Amniotic epithelial cell (primary cell): ENCODE measurements around the gene CREBL2.

ENCODE experiments used
- DNase-seq: peaks from one replicate; pipeline ENCODE4 v3.0.0-alpha.2; 2010; ENCODE audit warnings: low read depth

The CREBL2 gene

DNA sequence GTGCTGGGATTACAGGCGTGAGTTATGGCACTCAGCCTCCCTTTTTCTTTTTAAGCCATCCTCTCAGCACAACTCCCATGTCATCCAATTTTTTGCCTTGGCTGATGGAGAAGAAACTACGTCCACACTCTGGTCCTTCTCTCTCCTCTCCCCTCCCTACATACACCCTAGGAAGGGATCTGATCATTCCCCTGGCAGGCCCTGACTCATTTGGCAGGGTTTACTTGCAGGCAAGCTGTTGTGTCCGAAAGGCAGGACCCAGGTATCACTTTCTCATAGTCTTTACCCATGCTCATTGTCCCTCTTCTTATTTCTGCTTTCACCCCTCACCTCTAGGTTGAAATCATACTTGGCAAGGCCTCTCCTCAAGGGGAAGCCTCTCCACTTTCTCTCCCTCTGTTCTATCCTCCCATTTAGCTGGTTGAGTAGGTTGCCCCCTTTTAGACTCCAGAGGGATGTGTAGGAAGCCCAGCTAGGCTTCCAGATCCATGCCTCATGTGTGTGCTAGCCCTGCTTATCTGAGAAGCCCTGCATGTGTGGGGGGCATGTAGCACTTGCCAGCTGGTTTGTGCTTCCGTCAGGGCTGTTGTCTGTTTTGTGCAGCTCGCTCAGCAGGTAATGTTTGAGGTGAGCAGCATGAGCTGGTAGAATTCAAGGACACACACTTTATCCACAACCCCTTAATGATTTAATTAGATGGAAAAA lies 69.5 kb downstream of the CREBL2 start:
- DNase-seq, result no peak

DNA sequence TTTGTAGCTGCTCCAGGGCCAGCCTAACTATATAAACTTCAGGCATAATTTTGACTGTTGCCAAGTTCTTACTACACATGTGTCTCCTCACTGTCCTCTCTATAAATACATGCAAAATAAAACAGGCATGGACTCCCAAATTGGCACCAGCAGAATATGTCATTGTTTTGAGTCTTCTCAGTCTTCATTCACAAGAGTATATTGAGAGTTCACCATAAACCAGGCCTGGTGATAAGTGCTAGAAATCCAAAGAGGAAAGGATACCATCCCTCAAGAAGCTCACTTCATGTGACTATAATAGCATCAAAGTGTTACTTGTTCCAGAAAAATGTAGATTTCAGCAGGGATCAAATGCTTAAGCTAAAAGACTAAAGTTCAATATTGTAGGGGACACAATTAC lies 70.6 kb downstream of the CREBL2 start:
- no peak for DNase-seq

DNA sequence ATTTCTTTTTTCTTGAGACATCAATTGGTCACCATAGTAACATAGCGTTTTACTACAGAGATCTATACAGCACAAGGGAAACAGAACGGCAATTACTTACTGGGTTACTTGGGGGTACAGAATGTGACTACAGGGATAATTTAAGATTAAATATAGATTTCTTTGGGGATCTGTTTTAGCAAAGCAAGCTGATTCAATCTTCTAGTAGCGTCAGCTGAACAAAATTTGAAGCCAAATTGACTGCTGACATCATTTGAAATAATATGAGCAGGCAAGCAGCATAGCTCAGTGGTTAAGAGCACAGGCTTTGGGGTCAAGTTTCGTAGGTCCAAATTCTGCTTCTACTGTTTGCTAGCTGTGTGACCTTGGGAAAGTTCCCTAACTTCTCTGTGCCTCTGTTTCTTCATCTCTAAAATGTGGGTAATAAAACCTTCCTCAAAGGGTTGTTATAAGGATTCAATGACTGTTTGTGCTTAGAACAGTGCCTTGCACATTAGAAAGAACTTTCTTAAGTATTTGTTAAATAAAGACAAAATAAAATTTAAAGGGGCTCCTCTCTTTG lies 71.5 kb downstream of the CREBL2 start:
- DNase-seq, result no peak

DNA sequence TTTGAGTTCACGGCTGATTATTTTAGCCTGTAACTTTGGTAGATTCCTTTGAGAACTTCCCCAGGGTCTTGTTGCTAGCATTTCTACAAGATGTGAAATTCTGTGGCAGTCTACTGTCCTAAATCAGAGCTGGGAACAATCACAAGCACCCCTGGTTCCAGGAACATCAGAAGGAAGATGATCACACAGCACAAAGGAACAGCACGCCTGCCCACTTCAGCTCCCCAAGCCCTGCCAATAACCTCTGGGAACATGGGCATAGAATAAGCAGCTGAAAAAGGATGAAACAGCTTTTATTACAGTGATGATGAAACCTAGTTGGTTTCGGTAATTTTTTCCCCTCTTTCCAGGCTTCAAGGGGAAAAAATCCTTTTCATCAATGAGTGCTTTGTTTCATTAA lies 72.0 kb downstream of the CREBL2 start:
- no peak for DNase-seq

DNA sequence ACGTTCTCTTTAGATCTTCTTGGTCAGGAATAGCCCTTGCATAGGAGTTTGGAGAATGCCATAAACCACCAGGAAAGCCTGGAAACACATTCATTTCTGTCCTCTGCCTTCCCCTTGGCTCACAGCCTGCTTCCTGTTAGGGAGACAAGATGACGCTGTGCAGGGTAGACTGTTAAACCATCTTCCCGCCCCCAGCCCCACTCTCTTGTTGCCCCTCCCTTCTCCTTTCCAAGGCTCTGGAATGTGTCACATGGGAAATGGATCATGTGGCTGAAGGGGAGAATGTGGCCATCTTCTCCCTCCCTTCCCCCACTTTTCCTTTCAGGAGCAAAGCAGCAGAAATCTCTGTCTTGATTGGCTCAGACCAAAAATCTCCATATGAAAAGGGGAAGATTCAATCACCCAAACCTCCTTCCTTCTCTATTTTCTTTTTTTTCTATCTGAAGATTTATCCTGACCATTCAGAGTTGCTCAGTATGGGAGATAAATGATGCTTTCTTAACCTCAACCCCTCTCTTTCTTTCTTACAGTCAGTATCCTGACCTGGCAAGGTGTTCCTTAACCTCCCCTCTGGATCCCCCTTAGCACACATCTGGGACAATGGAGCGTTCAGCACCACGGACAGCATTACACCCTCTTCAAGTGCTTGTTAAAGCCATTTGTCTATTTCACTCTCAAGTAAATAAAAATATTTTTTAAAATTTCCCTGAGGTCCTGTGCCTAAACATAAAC lies 72.9 kb downstream of the CREBL2 start:
- DNase-seq, result peak; percentile 53

DNA sequence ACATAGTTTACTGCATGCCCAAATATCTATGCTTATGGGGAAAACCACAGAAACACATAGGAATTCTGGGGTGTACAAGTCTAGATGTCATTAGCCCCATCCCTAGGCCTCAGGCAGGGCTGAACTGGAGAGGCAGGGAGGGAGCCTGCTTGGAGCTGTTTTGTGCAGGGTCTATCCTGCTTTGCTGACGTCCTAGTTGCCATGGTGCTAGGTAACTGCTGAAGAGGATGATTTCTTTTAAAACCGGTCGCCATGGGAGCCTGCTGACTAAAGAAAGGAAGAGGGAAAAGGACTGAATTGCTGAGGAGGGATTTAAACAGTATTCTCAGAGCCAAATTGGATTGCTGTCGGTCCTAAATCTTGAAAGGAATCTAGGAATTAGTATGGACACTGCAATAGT lies 73.6 kb downstream of the CREBL2 start:
- DNase-seq, result no peak

DNA sequence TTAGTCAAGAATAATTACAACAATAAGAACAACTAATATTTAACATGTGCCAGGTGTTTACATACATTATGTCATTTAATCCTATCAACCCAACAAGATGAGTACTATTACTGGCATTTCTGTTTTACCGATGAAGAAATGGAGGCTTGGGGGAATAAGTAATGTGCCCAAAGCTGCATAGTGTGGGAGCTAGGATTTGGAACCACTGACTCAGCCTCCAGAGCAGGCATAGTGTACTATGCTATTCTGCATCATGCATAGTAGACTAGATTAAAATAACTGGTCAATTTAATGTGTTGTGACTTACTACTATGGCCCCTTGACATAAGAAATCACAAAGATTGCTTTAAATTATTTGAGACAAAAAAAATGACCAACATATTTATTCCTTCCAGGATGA lies 74.8 kb downstream of the CREBL2 start:
- no peak for DNase-seq

DNA sequence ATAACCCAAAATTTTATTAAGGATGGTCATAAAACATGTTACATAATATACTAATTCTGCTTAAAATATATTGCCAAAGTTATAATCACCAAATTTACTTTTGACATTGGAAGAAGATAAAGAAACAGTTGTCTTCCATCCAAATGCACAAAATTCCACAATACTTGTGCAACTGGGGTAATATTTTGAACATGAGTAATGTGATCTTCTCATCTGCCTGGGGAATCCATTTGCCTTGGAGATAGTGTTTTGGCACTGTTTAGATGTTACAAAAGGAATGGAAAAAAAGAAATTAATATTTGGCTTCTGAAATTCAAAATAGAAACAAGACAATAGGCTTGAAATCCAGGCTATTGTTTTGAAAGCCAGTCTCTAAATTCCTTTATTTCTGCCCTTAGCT lies 75.2 kb downstream of the CREBL2 start:
- peak; percentile 61 for DNase-seq

DNA sequence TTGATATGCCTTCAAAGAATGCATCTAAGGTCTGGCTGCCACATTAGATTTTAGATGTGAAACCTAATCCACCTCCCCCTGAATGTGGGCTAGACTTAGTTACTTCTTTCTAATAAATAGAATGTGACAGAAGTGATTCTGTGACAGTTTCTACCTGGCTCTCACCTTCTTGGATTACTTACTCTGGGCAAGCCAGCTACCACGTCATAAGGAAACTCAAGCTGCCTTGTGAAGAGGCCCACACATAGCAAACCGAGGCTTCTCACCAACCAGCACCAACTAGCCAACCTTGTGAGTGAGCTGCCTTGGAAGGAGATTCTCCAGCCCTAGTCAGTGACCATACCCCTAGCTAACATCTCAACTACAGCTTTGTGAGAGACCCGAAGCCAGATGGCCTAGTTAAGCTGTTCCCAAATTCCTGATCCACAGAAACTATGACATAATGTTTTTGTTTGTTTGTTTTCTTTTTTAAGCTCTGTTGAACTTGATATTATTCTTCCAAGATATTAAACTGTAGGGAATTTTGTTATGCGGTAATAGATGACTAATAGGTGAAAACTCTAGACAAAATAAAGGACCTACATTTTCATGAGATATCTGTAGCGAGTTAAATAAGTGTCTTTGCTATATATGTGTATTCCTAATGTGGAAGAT lies 78.1 kb downstream of the CREBL2 start:
- DNase-seq, result no peak

DNA sequence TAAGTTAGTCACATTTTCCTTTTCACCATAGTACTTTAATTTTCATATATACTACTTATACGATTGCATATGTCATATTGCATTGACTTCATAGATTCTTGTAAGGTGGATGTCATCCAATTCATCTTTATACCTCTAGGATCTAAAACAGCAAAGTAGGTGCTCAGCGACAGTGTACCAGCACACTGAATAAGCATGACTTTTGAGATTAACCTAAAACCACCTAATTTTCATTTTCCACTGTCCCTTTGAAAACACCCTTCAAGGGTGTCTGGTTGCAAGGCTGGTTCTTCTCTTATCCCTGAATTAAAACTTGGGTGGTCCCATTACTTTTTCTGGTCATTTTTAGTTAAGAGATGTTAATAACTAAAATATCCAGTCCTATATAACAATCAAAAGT lies 79.9 kb downstream of the CREBL2 start:
- no peak for DNase-seq

DNA sequence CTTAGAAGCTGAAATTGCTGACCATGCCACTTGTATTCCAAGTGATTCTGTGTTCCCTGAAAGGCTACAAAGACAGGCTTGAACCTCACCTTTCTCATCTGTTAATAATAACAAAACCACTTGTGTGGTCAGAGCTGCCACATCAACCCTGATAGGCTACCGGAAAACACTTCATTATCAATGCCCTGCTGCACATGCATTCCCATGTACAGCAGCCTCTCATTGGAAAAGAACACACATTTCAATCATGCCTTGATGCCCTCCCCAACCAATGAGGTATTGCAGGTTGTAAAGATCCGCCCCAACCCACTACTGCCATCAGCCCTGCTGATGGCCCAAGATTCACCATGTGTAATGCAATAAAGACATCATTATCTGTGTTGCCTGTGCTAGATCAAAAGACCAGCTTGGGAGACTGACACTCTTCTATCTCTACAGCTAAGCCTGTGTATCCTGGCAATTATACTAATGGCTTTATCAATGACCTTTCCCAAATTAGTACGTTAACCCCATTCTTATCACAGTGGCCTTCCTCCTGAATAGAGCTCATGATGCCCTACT lies 81.5 kb downstream of the CREBL2 start:
- DNase-seq, result no peak
